Medulla oblongata (tissue), 1 donor: ENCODE results near the gene GPLD1.
"Not testable (repeated sequence)": the region's sequence is repeated elsewhere in the genome, so short reads cannot be mapped to it uniquely, and the experiment has no call there.

Experiments
- DNase-seq: peaks from one replicate; pipeline ENCODE4 v3.0.0-alpha.2; 2015; ENCODE audit errors: extremely low spot score

The GPLD1 gene

DNA sequence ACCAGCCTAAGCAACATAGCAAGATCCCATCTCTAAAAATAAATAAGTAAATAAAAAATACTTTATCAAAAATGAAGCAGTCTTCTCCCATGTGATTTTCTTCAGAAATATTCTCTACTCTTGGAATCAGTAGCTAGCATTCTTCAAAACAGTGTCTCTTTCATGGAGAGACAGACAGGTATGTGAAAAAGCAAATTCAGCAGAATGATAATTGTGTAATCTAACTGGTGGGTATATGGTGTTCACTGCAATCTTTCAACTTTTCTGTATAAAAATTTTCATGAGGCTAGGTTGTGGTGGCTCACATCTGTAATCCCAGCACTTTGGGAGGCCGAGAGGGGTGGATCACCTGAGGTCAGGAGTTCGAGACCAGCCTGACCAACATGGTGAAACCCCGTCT is 78.8 kb downstream of the GPLD1 start:
- DNase-seq: no peak

DNA sequence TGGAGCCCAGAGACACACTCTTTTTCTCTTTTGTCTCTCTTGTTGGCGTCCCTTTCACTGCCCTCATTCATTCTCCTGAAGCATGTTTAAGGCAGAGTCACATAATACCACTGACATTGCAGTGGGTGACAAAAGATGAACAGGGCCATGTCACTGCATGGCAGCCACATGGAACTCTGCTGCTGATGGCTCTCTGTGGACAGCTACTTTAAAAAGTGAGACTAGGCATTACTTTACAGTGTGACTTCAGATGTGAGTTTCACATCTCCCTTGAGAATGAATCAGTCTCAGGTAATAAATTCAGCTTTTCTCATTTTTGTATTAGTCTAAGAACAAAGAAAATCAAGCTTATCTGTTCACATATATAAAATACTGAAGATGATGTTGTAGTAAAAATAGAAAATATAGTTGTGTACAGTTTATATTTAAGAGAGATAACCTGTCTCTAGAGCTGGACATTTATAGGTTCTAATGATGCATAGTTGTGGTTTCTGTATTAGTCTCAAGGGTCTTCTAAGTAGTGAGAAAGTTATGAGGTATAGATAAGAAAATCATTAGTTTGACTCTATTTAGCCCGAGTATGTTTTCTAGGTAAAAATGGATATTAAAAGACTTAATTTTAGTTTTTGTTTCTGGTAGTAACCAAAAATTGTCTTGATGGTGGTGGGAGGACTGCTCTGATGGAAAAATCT is 80.5 kb downstream of the GPLD1 start:
- no peak for DNase-seq

DNA sequence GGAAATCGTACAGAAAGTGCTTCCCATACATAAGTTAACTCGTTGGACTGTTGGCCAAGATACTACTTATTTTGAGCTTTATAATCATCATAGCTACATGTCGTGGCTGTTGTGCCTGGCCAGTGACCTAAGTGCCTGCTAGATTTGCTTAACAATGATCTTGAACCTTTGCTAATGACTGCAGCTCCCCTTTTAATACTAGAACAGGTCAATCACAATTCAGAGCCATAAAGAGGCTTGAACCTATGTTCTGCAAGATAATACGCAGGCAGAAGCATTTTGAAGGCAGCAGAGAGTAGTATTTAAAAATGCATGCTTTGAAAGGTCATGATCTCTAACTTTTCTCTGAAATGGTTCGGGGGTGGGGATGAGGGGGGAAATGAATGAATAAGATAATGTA is 84.1 kb downstream of the GPLD1 start:
- DNase-seq: no peak

DNA sequence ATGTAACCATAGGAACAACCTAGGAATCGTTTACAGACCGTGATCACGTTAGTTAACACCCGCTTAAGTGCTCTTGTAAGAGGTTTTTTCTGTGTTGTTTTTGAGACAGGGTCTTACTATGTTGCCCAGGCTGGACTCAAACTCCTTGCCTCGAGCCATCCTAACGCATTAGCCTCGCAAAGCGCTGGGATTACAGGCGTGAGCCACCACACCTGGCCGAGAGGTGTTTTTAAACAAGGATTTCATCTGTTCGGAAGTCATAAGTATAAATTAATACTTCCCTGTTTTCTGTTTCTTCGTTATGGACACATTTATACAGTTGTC is 85.9 kb downstream of the GPLD1 start:
- DNase-seq: no peak

DNA sequence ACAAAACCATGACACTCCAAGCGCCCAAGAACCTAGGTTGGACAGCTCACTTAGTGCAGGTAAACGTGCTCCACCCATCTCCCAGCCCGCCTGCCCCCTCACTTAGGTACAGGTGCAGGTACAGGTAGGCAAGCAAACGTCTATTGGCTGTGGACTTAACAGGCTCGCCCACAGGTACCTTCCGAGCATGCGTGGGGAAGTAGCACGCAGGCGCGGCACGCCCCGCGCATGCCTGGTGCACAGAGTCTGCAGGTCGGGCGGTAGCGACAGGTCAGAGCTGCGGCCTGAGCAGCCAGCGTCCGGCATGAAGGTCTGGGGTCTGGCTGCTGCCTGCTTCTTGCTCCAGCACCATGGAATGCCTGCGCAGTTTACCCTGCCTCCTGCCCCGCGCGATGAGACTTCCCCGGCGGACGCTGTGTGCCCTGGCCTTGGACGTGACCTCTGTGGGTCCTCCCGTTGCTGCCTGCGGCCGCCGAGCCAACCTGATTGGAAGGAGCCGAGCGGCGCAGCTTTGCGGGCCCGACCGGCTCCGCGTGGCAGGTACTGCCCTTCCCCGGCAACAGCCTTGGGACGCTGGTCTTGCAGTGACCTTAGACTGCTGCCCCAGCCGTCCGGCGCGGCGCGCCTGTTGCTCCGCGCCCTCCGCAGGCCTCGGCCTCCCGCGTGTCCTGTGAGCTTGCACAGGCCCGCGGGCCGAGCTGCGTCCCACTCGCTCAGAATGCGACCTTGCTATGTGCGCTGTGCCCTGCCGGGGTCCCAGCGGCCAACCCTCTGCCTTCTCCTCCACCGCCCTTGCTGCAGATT is 86.5 kb downstream of the GPLD1 start, which contains the start of gene MRS2:
Gene MRS2, plus strand, starts transcription at position 240 of the 804 bp plus-strand sequence. Its CDS starts 111 bp downstream, at position 351.
- peak; percentile 90 for DNase-seq

DNA sequence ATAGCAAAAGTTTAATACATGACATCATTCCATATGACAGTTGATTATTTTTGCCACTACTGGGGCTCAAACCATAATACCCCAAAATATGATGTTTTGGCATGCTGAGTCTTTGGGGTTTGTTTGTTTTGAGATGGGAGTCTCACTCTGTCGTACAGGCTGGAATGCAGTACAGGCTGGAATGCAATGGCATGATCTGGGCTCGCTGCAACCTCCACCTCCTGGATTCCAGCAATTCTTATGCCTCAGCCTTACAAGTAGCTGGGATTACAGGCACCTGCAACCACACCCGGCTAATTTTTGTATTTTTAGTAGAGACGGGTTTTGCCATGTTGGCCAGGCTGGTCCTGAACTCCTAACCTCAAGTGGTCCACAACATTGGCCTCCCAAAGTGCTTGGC is 87.9 kb downstream of the GPLD1 start:
- no peak for DNase-seq

DNA sequence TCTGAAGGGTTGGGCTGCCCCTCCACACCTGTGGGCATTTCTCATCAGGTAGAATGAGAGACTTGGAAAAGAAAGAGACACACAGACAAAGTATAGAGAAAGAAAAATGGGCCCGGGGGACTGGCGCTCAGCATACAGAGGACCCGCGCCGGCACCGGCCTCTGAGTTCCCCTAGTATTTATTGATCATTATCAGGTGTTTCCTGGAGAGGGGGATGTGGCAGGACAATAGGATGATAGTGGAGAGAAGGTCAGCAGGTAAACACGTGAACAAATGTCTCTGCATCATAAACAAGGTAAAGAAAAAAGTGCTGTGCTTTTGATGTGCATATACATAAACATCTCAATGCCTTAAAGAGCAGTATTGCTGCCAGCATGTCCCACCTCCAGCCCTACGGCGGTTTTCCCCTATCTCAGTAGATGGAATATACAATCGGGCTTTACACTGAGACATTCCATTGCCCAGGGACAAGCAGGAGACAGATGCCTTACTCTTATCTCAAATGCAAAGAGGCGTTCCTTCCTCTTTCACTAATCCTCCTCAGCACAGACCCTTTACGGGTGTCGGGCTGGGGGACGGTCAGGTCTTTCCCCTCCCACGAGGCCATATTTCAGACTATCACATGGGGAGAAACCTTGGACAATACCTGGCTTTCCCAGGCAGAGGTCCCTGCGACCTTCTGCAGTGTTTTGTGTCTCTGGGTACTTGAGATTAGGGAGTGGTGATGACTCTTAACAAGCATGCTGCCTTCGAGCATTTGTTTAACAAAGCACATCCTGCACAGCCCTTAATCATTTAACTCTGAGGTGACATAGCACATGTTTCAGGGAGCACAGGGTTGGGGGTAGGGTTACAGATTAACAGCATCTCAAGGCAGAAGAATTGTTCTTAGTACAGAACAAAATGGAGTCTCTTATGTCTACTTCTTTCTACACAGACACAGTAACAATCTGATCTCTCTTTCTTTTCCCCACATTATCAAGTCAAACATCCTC is 89.0 kb downstream of the GPLD1 start:
- not testable (repeated sequence) for DNase-seq

DNA sequence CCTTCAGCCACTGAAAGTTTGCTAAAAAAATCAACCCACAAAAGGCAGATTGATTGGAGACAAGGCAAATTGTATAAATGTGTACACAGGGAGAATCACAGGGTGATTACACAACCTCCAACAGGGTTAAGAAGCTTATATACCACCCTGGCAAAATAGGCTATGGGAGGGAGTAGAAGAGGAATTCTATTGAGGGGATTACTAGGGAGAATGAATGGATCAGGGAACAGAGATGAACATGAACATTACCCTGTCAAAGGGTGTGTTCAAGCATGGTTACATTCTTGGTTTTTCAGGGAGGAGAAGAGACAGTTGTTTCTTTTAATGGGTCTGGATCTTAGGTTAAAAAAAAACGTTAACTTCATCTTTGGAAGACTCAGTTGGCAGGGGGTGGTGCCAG is 91.7 kb downstream of the GPLD1 start:
- no peak for DNase-seq

DNA sequence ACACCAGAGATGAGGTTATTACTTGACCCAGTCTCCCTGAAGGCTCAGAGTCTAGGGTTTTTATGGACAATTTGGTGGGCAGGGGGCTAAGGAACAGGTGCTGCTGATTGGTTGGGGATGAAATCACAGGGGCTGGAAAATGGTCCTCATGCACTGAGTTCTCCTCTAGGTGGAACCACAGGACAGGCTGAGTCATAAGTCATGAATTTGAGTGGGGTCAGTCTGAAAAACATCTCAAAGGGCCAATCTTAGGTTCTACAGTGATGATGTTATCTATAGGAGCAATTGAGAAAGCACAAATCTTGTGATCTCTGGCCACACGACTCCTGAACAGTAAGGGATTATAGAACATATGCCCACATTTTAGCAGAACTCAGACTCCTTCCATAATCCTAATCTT is 92.6 kb downstream of the GPLD1 start:
- DNase-seq: no peak

DNA sequence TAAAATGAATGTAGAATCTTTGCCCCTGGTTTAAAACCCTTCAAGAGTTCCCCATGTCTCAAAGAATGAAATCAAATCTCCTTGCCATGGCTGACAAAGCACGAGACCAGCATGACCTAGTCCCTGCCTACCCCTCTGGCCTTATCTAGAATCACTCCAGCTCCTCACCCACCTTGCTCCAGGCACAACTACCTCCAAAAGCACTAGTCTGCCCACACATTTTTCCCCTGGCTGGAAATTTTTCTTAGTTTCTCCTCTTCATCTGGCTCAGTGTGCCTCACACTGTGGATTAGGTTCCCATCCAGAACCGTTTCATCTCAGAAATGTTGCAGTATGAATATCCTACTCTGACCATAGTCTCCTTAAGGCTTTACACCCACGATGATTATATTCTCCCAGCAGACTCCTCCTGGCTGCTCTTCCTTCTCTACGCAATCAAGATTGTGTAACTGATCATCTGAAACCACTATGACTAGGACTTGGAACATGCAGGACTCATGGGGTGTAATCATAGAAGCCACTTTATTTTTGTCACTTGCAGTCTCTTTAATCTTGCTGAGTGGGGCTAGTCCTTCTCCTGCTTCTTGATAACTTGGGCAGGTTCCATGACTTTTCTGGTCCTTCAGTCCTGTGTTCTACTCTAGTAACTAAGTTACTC is 94.5 kb downstream of the GPLD1 start:
- no peak for DNase-seq

DNA sequence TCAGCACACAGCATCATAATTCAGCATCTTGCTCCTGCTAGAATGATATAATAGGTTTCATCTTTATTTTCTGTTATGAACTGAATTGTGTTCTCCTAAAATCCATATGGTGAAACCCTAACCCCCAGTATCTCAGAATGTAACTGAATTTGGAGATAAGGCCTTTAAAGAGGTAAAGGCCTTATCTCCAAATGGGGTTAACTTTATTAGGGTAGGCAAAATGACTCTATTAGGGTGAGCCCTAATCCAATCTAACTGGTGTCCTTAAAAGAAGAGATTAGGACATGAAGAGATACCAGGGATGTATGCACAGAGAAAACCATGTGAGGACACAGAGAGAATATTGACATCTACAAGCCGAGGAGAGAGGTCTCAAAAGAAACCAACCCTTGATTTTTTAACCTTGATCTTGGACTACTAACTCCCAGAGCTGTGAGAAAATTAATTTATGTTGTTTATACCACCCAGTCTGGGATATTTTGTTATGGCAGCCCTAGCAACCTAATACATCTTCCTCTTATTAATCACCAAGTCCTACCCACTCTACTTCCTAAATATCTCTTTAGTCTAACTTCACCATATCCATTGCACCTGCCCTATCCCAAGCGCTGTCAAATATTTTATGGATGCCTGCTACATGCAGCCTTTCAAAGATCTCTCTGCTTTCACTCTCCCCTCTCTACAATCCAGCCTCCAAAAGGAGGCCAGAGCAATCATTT is 95.2 kb downstream of the GPLD1 start:
- no peak for DNase-seq

DNA sequence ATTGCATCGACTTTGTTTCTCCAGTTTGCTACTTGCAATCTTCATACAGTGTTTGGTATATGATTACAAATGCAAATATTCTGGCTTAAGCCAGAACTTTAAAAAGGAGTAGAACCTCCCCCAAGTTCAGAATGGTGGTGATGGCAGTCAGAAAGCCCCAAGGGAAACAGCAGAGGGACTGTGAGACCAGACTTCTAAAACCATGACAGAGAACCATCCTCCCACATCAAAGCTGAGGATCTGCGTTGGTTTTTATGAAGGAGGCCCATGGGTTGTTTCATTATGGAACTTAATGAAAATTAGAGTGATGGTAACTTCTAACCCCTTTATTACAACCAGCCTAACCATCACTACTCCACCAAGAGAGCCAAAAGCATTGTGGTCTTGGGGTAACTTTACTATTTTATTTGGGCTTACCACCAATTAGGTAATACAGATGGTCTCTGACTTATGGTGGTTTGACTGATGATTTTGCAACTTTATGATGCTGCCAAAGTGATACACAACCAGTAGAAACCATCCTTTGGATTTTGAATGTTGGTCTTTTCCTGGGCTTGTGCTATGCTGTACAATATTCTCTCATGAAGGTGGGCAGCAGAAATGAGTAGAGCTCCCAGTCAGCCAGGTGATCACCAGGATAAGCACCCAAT is 97.5 kb downstream of the GPLD1 start:
- no peak for DNase-seq

DNA sequence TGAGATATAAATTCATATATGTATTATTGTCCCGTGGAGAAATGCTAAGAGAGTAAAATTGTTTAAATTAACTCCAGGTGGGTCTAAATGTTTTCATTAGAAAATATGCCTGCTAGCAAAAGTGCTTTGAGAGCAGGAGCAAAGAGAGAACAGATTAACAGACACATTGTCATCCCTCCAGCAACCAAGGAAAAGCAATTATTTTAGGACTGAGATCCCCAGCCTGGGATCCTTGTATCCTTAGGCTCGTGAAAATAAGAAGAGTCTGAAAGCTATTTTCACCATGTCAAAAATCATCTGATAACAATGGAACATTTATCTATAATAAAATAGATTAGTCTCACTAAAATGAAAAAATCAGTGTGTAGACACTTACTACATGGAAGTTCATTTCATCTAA is 98.2 kb downstream of the GPLD1 start:
- DNase-seq: no peak

DNA sequence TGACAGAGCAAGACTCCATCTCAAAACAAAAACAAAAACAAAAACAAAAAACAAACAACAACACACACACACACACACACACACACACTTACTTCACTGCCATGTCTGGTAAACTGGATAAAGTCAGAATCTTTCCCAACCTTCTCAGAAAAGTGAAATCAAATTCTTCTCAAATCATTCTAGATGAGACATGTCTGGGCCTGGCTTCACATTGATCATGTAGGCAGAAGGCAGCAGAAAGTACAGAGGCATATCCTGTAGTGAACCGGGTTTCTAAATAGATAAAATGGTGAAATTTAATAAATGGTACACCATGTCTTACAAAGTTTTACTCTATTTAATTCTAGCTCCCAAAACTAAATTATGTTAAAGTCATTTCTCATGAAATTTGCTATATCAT is 101.6 kb downstream of the GPLD1 start:
- DNase-seq: no peak

DNA sequence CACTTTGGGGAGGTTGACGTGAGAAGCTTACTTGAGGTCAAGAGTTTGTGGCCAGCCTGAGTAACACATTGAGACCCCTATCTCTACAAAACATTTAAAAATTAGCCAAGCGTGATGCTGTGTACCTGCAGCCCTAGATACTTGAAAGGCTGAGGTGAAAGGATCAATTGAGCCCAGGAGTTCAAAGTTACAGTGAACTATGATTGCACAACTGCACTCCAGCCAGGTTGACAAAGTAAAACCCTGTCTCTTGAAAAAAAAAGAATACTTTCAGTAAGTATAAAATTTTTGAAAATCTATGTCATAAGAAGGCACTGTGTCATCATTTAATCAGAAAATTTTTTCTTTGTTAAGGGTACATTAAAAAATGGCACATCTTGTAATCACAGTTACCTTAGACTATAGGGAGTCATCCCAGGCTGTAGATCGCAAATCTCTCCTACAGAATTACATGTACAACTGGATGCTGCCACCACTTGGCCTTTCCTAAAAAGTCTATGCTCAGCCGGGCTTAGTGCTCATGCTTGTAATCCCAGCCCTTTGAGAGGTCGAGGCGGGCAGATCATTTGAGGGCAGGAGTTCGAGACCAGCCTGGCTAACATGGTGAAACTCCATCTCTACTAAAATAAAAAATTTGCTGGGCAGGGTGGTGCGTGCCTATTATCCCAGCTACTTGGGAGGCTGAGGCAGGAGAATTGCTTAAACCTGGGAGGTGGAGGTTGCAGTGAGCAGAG is 103.7 kb downstream of the GPLD1 start:
- no peak for DNase-seq

DNA sequence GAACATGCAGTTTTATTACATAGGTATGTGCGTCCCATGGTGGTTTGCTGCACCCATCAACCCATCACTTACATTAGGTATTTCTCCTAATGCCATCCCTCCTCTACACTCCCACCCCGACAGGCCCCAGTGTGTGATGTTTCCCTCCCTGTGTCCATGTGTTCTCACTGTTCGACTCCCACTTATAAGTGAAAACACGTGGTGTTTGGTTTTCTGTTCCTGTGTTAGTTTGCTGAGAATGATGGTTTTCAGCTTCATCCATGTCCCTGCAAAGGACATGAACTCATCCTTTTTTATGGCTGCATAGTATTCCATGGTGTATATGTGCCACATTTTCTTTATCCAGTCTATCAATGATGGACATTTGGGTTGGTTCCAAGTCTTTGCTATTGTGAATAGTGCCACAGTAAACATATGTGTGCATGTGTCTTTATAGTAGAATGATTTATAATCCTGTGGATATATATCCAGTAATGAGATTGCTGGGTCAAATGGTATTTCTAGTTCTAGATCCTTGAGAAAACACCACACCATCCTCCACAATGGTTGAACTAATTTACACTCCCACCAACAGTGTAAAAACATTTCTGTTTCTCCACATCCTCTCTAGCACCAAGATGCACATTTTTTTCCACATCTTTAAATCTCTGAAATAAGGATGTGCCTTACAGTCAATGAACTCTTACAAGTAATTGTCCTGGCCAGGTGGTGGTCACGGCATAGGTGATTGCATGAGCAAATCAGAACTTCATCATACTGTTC is 104.8 kb downstream of the GPLD1 start:
- DNase-seq: not testable (repeated sequence)

DNA sequence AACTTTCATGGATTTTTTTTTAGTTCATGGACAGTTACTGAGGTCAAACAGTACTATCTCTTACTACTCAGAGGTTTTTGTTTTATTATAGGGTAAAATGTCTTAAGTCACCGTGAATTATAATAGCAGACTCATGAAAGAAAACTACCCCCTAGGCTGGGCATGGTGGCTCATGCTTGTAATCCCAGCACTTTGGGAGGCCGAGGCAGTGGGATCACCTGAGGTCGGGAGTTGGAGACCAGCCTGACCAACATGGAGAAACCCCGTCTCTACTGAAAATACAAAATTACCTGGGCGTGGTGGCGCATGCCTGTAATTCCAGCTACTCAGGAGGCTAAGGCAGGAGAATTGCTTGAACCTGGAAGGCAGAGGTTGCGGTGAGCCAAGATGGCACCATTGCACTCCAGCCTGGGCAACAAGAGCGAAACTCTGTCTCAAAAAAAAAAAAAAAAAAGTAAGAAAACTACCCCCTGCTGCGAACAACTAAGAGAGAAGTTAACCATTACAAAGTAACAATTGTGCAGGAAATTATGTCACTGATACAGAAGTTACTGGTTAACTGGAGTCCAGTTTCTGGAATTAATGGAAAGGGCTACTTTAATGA is 106.4 kb downstream of the GPLD1 start:
- DNase-seq: not testable (repeated sequence)

DNA sequence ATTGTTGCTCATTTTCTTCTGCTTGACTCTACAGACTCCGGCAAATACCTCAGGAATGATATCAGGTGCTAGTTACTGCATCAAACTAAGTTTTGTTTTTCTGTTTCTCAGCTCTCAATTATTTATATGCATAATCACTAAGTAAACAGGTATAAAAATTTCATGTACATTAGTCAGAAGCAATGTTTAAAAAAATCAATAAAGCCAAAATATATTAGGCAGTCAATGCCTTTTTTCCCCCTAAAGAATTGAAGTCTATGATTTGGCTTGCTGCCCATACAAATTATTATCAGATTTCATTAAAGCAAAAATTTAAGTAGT is 107.2 kb downstream of the GPLD1 start:
- no peak for DNase-seq
